Esophagus squamous epithelium (tissue), 4 donors: ENCODE results near the gene FHIT.

ENCODE experiments used
- POLR2A ChIP-seq, 4 donors: fragments of 450-650 bp; IDR thresholded peaks; one replicate each; pipeline ENCODE4 v1.6.1; 2017; ENCODE audit warnings: antibody characterized with exemption in 4 of 4, mild to moderate bottlenecking in 4 of 4, moderate library complexity in 3 of 4
- TF ChIP-seq, protein P1 (sequence below), 6 experiments: fragments of 450-650 bp in 4 of 6; fragments of 200-600 bp in 2 of 6; sonication (generic) in 2 of 6; IDR thresholded peaks; one replicate each; pipeline ENCODE4 v1.5.1; 2016 to 2019; ENCODE audit warnings: antibody characterized with exemption in 6 of 6, mild to moderate bottlenecking in 4 of 6, moderate library complexity in 4 of 6

DNA sequence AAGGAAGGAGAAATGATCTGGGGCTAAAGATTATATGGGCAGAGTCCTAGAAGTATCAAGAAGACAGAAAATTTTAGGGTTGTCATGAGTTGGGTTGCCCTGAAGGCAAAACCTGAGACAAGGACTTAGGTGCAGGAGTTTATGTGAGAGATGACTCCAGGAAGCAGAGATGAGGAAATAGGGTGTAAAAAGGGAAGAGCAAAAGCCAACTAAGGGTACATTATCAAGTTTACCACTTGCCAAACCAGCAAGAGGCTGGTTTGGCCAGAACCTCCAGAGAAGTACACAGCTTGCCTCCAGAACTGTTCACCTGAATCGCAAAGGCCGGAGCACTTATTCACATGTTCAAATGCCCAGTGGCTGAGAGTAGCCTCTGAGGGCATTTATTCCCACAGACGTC is 116.7 kb downstream of the FHIT start:
- TF ChIP-seq, protein P1, sequence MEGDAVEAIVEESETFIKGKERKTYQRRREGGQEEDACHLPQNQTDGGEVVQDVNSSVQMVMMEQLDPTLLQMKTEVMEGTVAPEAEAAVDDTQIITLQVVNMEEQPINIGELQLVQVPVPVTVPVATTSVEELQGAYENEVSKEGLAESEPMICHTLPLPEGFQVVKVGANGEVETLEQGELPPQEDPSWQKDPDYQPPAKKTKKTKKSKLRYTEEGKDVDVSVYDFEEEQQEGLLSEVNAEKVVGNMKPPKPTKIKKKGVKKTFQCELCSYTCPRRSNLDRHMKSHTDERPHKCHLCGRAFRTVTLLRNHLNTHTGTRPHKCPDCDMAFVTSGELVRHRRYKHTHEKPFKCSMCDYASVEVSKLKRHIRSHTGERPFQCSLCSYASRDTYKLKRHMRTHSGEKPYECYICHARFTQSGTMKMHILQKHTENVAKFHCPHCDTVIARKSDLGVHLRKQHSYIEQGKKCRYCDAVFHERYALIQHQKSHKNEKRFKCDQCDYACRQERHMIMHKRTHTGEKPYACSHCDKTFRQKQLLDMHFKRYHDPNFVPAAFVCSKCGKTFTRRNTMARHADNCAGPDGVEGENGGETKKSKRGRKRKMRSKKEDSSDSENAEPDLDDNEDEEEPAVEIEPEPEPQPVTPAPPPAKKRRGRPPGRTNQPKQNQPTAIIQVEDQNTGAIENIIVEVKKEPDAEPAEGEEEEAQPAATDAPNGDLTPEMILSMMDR (IDR thresholded peaks at IDR 0.05): no peak
- TF ChIP-seq POLR2A (IDR thresholded peaks at IDR 0.05): no peak
